GM10248 (cell line): ENCODE measurements around the gene VWA3A.
"Not testable (repeated sequence)": the region's sequence is repeated elsewhere in the genome, so short reads cannot be mapped to it uniquely, and the experiment has no call there.

Experiments used
- CTCF ChIA-PET: fragments of 300-600 bp; sonication (Branson Sonifier 250); formaldehyde crosslinking; extraction: SDS; loops from one replicate; lab custom pipeline; 2021; ENCODE audit warnings: antibody characterized with exemption; lab: Yijun Ruan, JAX
- POLR2A ChIA-PET: fragments of 350-650 bp; sonication (Branson Sonifier 250); formaldehyde crosslinking; extraction: SDS; loops from one replicate; lab custom pipeline; 2020; ENCODE audit warnings: antibody characterized with exemption; lab: Yijun Ruan, JAX
- DNase-seq: peaks from one replicate; pipeline ENCODE4 v3.0.0; 2012; ENCODE audit errors: extremely low spot score
- TF ChIP-seq, protein P1 (sequence below): IDR thresholded peaks from 2 replicates; pipeline ENCODE4 v1.5.1; 2012; ENCODE audit warnings: mild to moderate bottlenecking, low read depth; ENCODE audit errors: extremely low read depth, missing control alignments, control extremely low read depth

VWA3A gene

DNA sequence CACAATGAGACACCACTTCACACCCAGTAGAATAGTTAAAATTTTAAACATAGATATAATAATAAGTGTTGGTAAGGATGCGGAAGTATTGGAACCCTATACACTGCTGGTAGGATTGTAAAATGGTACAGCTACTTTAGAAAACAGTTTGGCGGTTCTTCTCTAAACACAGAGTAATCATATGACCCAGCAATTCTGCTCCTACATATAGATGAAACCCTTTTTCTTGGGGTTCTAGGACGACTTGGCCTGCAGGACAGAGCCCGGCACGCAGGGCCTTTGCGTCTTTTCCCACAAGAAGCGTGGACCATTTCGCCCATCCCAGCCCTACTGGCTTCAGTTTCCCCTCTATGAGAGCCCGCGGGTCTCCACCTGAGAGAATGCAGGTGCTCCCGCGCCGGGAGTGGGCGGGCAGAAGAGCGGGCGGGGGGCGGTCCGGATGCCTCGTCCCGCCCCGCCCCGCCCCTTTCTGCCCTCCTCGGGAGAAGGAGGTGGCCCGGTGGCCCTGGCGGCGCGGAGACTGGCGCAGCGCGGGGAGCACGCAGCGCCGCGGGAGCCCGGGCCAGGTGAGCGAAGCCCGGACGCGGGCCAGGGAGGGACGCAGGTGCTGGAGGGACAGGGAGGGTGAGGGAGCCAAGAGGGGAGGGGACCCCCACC is 69.8 kb downstream of the VWA3A start, which contains the start of gene SDR42E2:
Gene SDR42E2 (plus strand): TSS at position 508 of the 657 bp plus-strand sequence. CDS start 3,077 bp downstream, outside the sequence.
- CTCF ChIA-PET, result interaction anchor here (1.4 kb wide), 1 partner anchor 63 kb away, joined by 3 read pairs; no protein-coding TSS in a partner anchor
- TF ChIP-seq, protein P1, sequence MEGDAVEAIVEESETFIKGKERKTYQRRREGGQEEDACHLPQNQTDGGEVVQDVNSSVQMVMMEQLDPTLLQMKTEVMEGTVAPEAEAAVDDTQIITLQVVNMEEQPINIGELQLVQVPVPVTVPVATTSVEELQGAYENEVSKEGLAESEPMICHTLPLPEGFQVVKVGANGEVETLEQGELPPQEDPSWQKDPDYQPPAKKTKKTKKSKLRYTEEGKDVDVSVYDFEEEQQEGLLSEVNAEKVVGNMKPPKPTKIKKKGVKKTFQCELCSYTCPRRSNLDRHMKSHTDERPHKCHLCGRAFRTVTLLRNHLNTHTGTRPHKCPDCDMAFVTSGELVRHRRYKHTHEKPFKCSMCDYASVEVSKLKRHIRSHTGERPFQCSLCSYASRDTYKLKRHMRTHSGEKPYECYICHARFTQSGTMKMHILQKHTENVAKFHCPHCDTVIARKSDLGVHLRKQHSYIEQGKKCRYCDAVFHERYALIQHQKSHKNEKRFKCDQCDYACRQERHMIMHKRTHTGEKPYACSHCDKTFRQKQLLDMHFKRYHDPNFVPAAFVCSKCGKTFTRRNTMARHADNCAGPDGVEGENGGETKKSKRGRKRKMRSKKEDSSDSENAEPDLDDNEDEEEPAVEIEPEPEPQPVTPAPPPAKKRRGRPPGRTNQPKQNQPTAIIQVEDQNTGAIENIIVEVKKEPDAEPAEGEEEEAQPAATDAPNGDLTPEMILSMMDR, result no peak
- POLR2A ChIA-PET, result no interaction called here
- peak; percentile 45 for DNase-seq

DNA sequence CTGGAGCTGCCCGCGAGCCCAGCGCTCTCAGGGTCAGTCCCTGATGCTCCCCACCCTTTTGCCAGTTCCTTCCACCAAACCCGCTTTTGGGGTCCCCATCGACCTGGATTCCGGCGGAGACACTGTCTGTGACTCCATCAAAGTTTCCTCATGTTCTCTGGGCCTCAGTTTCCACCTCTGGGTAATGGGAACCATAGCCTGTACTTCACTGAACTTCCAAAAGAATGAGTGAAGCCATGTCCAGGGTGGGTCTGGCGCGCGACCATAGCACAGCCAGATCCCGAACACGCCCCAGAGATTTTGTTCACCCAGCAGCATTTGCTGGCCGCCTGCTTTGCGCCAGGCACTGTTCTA is 70.3 kb downstream of the VWA3A start:
- CTCF ChIA-PET, result interaction anchor here (1.4 kb wide), 1 partner anchor 64 kb away, joined by 3 read pairs; no protein-coding TSS in a partner anchor
- POLR2A ChIA-PET, result no interaction called here
- TF ChIP-seq, protein P1, result no peak
- no peak for DNase-seq

DNA sequence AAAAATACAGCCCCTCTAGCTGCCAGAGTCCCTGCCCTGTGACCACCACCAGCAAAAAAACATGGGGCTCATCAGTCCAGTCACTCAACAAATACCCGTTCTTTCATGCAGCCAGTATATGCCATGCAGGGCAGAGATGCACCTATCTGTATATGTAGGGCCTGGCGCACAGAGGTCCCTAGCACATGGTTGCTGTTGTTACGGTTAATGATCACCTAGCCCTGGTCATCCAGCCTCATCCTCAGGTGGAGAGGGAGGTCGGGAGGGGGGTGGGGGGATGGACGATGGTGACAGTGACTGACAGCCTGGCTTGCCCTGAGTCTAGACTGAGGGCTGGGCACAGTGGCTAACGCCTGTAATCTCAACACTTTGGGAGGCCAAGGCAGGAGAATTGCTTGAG is 71.5 kb downstream of the VWA3A start:
- POLR2A ChIA-PET, result no interaction called here
- no peak for DNase-seq
- TF ChIP-seq, protein P1, result no peak
- CTCF ChIA-PET, result interaction anchor here (1.4 kb wide), 2 partner anchors 9 to 65 kb away, joined by 3 read pairs; no protein-coding TSS in a partner anchor

DNA sequence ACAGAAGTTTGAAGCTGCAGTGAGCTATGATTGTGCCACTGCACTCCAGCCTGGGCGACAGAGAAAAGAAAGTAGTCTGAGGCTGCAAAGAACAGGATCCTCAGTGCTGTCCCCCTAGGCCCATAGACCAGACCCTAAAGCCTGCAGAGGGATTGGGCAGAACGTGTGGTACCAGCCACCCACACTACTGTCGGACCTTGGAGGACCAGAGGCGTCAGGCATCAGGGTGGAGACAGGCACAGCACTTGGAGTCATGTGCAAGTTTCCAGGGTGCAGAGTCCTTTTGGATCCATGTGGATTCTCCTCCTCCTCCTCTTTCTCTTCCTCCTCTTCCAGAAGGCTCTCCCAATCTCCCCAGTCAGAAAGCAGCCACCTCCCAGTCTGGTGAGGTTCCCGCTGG is 72.1 kb downstream of the VWA3A start:
- CTCF ChIA-PET, result interaction anchor here (0.6 to 1.4 kb wide), 3 partner anchors 10 to 87 kb away, joined by 3 to 4 read pairs (median 3); no protein-coding TSS in a partner anchor
- TF ChIP-seq, protein P1, result no peak
- no peak for DNase-seq
- POLR2A ChIA-PET, result no interaction called here

DNA sequence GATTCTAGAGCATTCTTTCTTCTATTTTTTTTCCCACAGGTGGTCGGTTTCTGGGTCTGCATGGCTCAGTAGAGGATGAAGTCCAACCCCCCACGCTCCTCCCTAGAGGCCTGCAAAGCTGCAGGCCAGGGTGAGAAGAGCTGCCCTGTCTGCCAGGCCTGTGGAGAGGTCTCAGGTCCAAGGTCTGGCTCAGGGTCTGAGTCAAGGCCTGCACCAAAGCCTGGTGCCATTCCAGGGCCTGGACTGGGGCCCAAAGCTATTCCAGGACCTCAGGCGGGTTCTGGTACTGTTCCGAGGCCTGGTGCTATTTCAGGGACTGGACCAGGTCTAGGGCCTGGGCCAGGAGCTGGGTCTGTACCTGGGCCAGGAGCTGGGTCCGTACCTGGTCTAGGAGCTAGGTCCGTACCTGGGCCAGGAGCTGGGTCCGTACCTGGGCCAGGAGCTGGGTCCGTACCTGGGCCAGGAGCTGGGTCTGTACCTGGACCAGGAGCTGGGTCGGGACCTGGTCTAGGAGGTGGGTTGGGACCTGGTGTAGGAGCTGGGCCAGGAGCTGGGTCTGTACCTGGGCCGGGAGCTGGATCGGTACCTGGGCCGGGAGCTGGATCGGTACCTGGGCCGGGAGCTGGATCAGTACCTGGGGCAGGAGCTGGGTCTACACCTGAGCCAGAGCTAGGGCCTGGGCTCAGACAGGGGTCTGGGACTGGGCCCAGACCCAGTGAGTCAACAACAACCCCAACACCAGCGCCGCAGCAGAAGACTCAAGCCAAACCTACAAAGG is 73.4 kb downstream of the VWA3A start:
- DNase-seq, result no peak
- TF ChIP-seq, protein P1, result no peak
- ChIA-PET CTCF (interaction anchor here (1.3 kb wide), 1 partner anchor 24 kb away, joined by 4 read pairs; no protein-coding TSS in a partner anchor), POLR2A (no interaction called here)

DNA sequence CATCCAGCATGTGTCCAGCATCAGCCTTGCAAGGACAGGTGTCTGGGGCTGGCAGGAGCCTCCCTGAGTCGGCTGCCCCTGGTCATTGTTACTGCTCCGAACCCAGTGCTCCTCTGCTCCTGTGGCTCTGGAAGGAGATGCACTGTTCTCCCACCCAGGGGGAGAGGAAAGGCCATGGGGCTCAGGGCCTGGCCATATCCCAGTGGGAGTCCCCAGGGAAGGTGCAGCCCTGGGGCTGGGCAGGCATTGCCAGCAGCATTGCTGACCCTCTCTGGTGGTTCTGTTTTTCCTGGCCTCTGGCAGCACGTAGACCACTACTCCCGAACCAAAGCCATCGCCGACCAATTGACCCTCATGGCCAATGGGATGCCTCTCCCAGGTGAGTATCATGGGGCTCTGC is 79.6 kb downstream of the VWA3A start:
- POLR2A ChIA-PET, result no interaction called here
- no peak for DNase-seq
- TF ChIP-seq, protein P1, result no peak
- CTCF ChIA-PET, result interaction anchor here (0.9 to 1.0 kb wide), 2 partner anchors 17 to 34 kb away, joined by 3 read pairs; no protein-coding TSS in a partner anchor

DNA sequence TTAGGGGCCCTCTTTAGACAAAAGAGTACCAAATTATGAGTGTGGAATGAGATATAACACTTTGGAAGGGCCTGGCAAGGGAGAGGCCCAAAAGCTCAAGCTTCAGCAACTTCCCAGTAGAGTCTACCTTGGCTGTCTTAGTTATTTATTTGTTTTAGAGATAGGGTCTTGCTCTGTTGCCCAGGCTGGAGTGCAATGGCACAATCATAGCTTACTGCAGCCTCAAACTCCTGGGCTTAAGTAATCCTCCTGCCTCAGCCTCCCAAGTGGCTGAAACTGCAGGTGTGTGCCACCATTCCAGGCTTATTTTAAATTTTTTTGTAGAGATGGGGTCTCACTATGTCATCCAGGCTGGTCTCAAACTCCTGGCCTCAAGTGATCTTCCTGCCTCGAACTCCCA is 80.3 kb downstream of the VWA3A start:
- POLR2A ChIA-PET, DNase-seq: not testable (repeated sequence)
- CTCF ChIA-PET, result interaction anchor here (0.9 kb wide), 1 partner anchor 16 kb away, joined by 3 read pairs; no protein-coding TSS in a partner anchor
